DND-41 (cell line): ENCODE results near the gene KIF4B.
"Not testable (repeated sequence)": the region's sequence is repeated elsewhere in the genome, so short reads cannot be mapped to it uniquely, and the experiment has no call there.

Experiments used
- CTCF ChIP-seq: IDR thresholded peaks from 2 replicates; pipeline ENCODE4 v1.5.1; 2012; ENCODE audit warnings: borderline replicate concordance, low read length, moderate library complexity, mild to moderate bottlenecking; ENCODE audit not compliant: poor library complexity, severe bottlenecking; ENCODE audit errors: extremely low read depth
- EZH2 ChIP-seq: IDR thresholded peaks from 3 replicates; pipeline ENCODE4 v1.6.1; 2012; ENCODE audit warnings: borderline replicate concordance, low read depth, mild to moderate bottlenecking, moderate library complexity, low read length, inconsistent platforms; ENCODE audit not compliant: severe bottlenecking

- TF ChIP-seq CTCF, EZH2: not testable (repeated sequence)
Observed at GRCh38 chr5:155002722-155003121, 10.8 kb upstream of the KIF4B start.
